HG02588 (cell line): ENCODE results near the gene TTC6.

Source experiments
- ATAC-seq: cut with Tn5 transposase; IDR thresholded peaks from one replicate; pipeline ENCODE4 v1.9.1; 2021; ENCODE audit warnings: mild to moderate bottlenecking, moderate library complexity; ENCODE audit not compliant: unreplicated experiment

Gene TTC6

GRCh38 chr14:37584211-37585100 is 11.0 kb upstream of the TTC6 start:
- ATAC-seq: no peak

GRCh38 chr14:37585101-37585511 is 10.3 kb upstream of the TTC6 start:
- no peak for ATAC-seq

- no peak for ATAC-seq
These were observed 9.2 kb upstream of the TTC6 start for GRCh38 chr14:37585971-37586796.

GRCh38 chr14:37586797-37587130 is 8.7 kb upstream of the TTC6 start:
- ATAC-seq: no peak

- ATAC-seq: no peak
These were observed 8.2 kb upstream of the TTC6 start for GRCh38 chr14:37587131-37587803.

GRCh38 chr14:37587881-37588666 is 7.4 kb upstream of the TTC6 start:
- ATAC-seq: no peak

- ATAC-seq: no peak
These were observed 6.8 kb upstream of the TTC6 start for GRCh38 chr14:37588667-37588955.

- ATAC-seq: no peak
These were observed 6.3 kb upstream of the TTC6 start for GRCh38 chr14:37588956-37589714.

GRCh38 chr14:37589715-37590427 is 5.6 kb upstream of the TTC6 start:
- no peak for ATAC-seq

GRCh38 chr14:37590428-37591139 is 4.8 kb upstream of the TTC6 start:
- no peak for ATAC-seq

- no peak for ATAC-seq
These were observed 4.0 kb upstream of the TTC6 start for GRCh38 chr14:37591311-37591940.

- ATAC-seq: no peak
These were observed 3.4 kb upstream of the TTC6 start for GRCh38 chr14:37591941-37592481.

- no peak for ATAC-seq
These were observed 2.7 kb upstream of the TTC6 start for GRCh38 chr14:37592482-37593408.

- ATAC-seq: no peak
These were observed 1.8 kb upstream of the TTC6 start for GRCh38 chr14:37593511-37594237.

GRCh38 chr14:37594238-37594970 is 1.0 kb upstream of the TTC6 start:
- ATAC-seq: no peak
